DND-41 (cell line): ENCODE results near the gene OTUD7B.

ENCODE experiments used
- CTCF ChIP-seq: IDR thresholded peaks from 2 replicates; pipeline ENCODE4 v1.5.1; 2012; ENCODE audit warnings: borderline replicate concordance, low read length, moderate library complexity, mild to moderate bottlenecking; ENCODE audit not compliant: poor library complexity, severe bottlenecking; ENCODE audit errors: extremely low read depth
- EZH2 ChIP-seq: IDR thresholded peaks from 3 replicates; pipeline ENCODE4 v1.6.1; 2012; ENCODE audit warnings: borderline replicate concordance, low read depth, mild to moderate bottlenecking, moderate library complexity, low read length, inconsistent platforms; ENCODE audit not compliant: severe bottlenecking

- TF ChIP-seq CTCF: no peak
- TF ChIP-seq EZH2: no peak
These were observed at the start of gene OTUD7B for GRCh38 chr1:150010393-150011115.
